ENCODE data around the gene TLX2. TPM values are rescaled to one million over a fixed set of nuclear protein-coding genes. Genes with fewer than 3 reads are reported as not detected.

TLX2 gene
- total and polyA plus RNA-seq, 2 of the 13 experiments (the other 11 are each of a cell fraction or from before 2014, with no cell fraction given) = 0.05 to 0.20 TPM

DNA sequence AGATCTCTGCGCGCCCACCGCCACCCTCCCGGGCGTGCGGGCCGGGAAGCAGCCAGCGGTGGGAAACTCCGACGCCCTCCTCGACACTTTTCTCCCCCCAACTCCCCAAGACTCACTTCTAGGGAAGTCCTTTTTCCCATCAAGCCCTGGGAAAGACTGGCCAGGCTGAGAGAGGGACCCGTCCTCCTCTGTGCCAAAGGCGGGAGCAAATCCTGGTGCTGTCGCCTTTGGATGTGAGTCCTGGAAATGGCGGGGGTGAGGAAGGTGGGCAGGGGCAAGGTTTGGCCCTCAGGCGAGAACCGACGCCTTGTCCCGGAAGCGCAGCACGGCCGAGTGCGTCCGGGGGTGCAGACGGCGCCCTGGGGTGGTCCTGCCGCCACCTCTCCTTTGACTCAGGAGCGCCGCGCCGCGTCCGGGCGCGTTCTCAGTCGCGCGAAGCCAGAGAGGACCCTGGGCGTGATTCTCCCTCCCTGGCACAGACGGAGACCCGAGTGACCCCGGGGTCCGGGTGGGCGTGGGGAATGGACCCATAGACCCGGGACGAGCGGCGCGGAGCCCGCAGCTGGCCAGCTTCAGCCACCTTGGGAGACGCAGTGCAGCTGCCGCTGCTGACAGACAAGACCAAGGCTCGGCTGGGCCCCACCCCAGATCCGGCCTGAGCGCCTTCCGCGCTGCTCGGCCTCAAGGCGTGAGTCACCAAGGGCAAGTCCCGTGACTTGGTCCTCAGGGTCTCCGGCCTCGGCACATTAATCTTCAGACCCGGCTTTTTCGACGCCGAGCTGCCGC, 11.3 kb upstream of the TLX2 start (continued):
- TF ChIP-seq ZNF407 (CRISPR knock-in tag; IDR thresholded peaks at IDR 0.05; ENCODE audit: not compliant biosample characterization) (peak; percentile 87), ZFP82 (CRISPR knock-in tag; IDR thresholded peaks at IDR 0.05; ENCODE audit: borderline replicate concordance) (peak; percentile 89; the same call in 1 of the 2 replicates), ZNF614 (CRISPR knock-in tag; IDR thresholded peaks at IDR 0.05; ENCODE audit: borderline replicate concordance) (peak; percentile 48; the same call in 1 of the 2 replicates), ZNF354B (CRISPR knock-in tag; IDR thresholded peaks at IDR 0.05) (no peak), GATAD1 (CRISPR knock-in tag; IDR thresholded peaks at IDR 0.05) (peak; percentile 81), ZNF251 (CRISPR knock-in tag; IDR thresholded peaks at IDR 0.05) (no peak; the same call in 1 of the 2 replicates), ZNF782 (CRISPR knock-in tag; IDR thresholded peaks at IDR 0.05; ENCODE audit: borderline replicate concordance) (no peak; the same call in 1 of the 2 replicates)
- TF ChIP-seq, protein P1, sequence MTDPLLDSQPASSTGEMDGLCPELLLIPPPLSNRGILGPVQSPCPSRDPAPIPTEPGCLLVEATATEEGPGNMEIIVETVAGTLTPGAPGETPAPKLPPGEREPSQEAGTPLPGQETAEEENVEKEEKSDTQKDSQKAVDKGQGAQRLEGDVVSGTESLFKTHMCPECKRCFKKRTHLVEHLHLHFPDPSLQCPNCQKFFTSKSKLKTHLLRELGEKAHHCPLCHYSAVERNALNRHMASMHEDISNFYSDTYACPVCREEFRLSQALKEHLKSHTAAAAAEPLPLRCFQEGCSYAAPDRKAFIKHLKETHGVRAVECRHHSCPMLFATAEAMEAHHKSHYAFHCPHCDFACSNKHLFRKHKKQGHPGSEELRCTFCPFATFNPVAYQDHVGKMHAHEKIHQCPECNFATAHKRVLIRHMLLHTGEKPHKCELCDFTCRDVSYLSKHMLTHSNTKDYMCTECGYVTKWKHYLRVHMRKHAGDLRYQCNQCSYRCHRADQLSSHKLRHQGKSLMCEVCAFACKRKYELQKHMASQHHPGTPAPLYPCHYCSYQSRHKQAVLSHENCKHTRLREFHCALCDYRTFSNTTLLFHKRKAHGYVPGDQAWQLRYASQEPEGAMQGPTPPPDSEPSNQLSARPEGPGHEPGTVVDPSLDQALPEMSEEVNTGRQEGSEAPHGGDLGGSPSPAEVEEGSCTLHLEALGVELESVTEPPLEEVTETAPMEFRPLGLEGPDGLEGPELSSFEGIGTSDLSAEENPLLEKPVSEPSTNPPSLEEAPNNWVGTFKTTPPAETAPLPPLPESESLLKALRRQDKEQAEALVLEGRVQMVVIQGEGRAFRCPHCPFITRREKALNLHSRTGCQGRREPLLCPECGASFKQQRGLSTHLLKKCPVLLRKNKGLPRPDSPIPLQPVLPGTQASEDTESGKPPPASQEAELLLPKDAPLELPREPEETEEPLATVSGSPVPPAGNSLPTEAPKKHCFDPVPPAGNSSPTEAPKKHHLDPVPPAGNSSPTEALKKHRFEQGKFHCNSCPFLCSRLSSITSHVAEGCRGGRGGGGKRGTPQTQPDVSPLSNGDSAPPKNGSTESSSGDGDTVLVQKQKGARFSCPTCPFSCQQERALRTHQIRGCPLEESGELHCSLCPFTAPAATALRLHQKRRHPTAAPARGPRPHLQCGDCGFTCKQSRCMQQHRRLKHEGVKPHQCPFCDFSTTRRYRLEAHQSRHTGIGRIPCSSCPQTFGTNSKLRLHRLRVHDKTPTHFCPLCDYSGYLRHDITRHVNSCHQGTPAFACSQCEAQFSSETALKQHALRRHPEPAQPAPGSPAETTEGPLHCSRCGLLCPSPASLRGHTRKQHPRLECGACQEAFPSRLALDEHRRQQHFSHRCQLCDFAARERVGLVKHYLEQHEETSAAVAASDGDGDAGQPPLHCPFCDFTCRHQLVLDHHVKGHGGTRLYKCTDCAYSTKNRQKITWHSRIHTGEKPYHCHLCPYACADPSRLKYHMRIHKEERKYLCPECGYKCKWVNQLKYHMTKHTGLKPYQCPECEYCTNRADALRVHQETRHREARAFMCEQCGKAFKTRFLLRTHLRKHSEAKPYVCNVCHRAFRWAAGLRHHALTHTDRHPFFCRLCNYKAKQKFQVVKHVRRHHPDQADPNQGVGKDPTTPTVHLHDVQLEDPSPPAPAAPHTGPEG (CRISPR knock-in tag; IDR thresholded peaks at IDR 0.05) = no peak; the same call in 1 of the 2 replicates
- TF ChIP-seq, protein P2, sequence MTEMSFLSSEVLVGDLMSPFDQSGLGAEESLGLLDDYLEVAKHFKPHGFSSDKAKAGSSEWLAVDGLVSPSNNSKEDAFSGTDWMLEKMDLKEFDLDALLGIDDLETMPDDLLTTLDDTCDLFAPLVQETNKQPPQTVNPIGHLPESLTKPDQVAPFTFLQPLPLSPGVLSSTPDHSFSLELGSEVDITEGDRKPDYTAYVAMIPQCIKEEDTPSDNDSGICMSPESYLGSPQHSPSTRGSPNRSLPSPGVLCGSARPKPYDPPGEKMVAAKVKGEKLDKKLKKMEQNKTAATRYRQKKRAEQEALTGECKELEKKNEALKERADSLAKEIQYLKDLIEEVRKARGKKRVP (CRISPR knock-in tag; IDR thresholded peaks at IDR 0.05) = no peak
- TF ChIP-seq, protein P3, sequence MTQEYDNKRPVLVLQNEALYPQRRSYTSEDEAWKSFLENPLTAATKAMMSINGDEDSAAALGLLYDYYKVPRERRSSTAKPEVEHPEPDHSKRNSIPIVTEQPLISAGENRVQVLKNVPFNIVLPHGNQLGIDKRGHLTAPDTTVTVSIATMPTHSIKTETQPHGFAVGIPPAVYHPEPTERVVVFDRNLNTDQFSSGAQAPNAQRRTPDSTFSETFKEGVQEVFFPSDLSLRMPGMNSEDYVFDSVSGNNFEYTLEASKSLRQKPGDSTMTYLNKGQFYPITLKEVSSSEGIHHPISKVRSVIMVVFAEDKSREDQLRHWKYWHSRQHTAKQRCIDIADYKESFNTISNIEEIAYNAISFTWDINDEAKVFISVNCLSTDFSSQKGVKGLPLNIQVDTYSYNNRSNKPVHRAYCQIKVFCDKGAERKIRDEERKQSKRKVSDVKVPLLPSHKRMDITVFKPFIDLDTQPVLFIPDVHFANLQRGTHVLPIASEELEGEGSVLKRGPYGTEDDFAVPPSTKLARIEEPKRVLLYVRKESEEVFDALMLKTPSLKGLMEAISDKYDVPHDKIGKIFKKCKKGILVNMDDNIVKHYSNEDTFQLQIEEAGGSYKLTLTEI (CRISPR knock-in tag; conservative IDR thresholded peaks at IDR 0.05) = no peak

All from HepG2 (cell line).